ENCODE measurements around the gene GABPA. TPM values are rescaled to one million over a fixed set of nuclear protein-coding genes. Genes with fewer than 3 reads are reported as not detected.

GABPA gene
- total RNA-seq, 1 experiment from 2014 or later = 24.8 TPM

DNA sequence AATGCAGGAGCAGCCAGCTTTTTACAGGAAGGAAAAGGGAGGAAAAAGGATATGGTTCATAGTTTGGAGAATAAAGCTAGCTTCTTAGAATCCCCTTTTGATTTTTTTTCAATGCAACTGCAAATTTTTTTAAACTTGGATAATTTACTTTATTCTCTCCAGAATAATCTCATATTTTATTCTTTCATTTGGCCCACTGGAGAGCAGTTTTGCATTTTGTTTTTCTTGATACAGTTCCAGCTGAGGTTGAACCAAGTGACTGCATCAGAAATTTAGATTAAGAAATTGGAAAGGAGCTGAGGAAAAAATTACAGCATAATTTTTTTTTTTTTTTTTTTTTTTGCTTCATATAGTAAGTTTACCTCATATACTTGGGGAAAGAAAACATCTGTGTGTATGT, 22.8 kb downstream of the GABPA start:
- ChIA-PET CTCF (no interaction called here), POLR2A (no interaction called here)
- Mint-ChIP-seq H3K4me3 (no peak overlapping the region), H3K9me3 (no peaks in the 10 kb centered on the region), H3K4me1 (no peaks in the 10 kb centered on the region), H3K27me3 (ENCODE audit: low read depth) (no peaks in the 10 kb centered on the region), H3K27ac (no peak overlapping the region), H3K36me3 (peaks cover 40% of the 10 kb centered on the region)
- ATAC-seq (no peak), DNase-seq (ENCODE audit: low spot score) (no peak)
- TF ChIP-seq FOXP1 (CRISPR knock-in tag; IDR thresholded peaks at IDR 0.05; ENCODE audit: borderline replicate concordance) (no peak), IRF2 (CRISPR knock-in tag; IDR thresholded peaks at IDR 0.05; ENCODE audit: borderline replicate concordance, low read depth) (no peak), CDX4 (CRISPR knock-in tag; IDR thresholded peaks at IDR 0.05; ENCODE audit: borderline replicate concordance) (no peak), ZNF121 (CRISPR knock-in tag; IDR thresholded peaks at IDR 0.05) (no peak), HMGA2 (CRISPR knock-in tag; IDR thresholded peaks at IDR 0.05) (no peak), JAZF1 (CRISPR knock-in tag; IDR thresholded peaks at IDR 0.05) (no peak), OVOL2 (CRISPR knock-in tag; IDR thresholded peaks at IDR 0.05; ENCODE audit: borderline replicate concordance) (no peak)
- TF ChIP-seq, protein P1, sequence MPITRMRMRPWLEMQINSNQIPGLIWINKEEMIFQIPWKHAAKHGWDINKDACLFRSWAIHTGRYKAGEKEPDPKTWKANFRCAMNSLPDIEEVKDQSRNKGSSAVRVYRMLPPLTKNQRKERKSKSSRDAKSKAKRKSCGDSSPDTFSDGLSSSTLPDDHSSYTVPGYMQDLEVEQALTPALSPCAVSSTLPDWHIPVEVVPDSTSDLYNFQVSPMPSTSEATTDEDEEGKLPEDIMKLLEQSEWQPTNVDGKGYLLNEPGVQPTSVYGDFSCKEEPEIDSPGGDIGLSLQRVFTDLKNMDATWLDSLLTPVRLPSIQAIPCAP (CRISPR knock-in tag; IDR thresholded peaks at IDR 0.05) = no peak
- TF ChIP-seq, protein P2, sequence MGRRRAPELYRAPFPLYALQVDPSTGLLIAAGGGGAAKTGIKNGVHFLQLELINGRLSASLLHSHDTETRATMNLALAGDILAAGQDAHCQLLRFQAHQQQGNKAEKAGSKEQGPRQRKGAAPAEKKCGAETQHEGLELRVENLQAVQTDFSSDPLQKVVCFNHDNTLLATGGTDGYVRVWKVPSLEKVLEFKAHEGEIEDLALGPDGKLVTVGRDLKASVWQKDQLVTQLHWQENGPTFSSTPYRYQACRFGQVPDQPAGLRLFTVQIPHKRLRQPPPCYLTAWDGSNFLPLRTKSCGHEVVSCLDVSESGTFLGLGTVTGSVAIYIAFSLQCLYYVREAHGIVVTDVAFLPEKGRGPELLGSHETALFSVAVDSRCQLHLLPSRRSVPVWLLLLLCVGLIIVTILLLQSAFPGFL (CRISPR knock-in tag; IDR thresholded peaks at IDR 0.05; ENCODE audit: borderline replicate concordance) = no peak
- TF ChIP-seq, protein P3, sequence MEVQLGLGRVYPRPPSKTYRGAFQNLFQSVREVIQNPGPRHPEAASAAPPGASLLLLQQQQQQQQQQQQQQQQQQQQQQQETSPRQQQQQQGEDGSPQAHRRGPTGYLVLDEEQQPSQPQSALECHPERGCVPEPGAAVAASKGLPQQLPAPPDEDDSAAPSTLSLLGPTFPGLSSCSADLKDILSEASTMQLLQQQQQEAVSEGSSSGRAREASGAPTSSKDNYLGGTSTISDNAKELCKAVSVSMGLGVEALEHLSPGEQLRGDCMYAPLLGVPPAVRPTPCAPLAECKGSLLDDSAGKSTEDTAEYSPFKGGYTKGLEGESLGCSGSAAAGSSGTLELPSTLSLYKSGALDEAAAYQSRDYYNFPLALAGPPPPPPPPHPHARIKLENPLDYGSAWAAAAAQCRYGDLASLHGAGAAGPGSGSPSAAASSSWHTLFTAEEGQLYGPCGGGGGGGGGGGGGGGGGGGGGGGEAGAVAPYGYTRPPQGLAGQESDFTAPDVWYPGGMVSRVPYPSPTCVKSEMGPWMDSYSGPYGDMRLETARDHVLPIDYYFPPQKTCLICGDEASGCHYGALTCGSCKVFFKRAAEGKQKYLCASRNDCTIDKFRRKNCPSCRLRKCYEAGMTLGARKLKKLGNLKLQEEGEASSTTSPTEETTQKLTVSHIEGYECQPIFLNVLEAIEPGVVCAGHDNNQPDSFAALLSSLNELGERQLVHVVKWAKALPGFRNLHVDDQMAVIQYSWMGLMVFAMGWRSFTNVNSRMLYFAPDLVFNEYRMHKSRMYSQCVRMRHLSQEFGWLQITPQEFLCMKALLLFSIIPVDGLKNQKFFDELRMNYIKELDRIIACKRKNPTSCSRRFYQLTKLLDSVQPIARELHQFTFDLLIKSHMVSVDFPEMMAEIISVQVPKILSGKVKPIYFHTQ (CRISPR knock-in tag; IDR thresholded peaks at IDR 0.05) = no peak

DNA sequence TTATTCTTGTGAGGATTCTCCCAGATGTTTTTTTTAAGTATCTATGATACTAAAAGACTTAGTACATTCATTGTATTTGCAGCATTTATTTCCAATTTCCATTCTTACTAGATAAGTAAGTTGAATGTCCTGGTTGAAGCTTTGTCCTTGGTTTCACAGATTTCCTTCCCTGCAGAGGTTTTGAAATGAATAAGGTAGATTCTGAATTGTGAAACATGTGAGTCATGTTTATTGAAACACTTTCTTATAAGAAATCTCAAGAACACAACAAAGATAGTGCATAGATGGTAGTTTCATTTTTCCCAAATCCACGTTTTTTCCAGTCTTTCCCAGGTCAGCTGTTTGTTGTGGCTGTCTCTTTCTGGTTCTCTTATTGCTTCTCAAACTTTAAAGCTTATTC, 24.8 kb downstream of the GABPA start:
- H3K4me3 Mint-ChIP-seq = no peak overlapping the region
- H3K36me3 Mint-ChIP-seq = peaks cover 39% of the 10 kb centered on the region
- TF ChIP-seq ATF2 (CRISPR knock-in tag; IDR thresholded peaks at IDR 0.05; ENCODE audit: borderline replicate concordance, low read depth) (no peak), FOXJ3 (CRISPR knock-in tag; IDR thresholded peaks at IDR 0.05; ENCODE audit: borderline replicate concordance) (no peak), MXD4 (CRISPR knock-in tag; IDR thresholded peaks at IDR 0.05; ENCODE audit: borderline replicate concordance) (no peak), OVOL2 (CRISPR knock-in tag; IDR thresholded peaks at IDR 0.05; ENCODE audit: borderline replicate concordance) (no peak), ELF4 (CRISPR knock-in tag; IDR thresholded peaks at IDR 0.05; ENCODE audit: low read depth) (no peak)
- TF ChIP-seq, protein P1 (CRISPR knock-in tag; IDR thresholded peaks at IDR 0.05) = no peak
- TF ChIP-seq, protein P4, sequence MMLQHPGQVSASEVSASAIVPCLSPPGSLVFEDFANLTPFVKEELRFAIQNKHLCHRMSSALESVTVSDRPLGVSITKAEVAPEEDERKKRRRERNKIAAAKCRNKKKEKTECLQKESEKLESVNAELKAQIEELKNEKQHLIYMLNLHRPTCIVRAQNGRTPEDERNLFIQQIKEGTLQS (CRISPR knock-in tag; conservative IDR thresholded peaks at IDR 0.05) = no peak
- H3K9me3 Mint-ChIP-seq = no peaks in the 10 kb centered on the region
- CTCF ChIA-PET = no interaction called here
- H3K27ac Mint-ChIP-seq = no peak overlapping the region
- H3K4me1 Mint-ChIP-seq = no peaks in the 10 kb centered on the region
- POLR2A ChIA-PET = no interaction called here
- H3K27me3 Mint-ChIP-seq (ENCODE audit: low read depth) = no peaks in the 10 kb centered on the region
- ATAC-seq (no peak), DNase-seq (ENCODE audit: low spot score) (no peak)
